GM18498 (cell line): ENCODE measurements around the gene ZNF827.

ENCODE experiments used
- ATAC-seq: cut with Tn5 transposase; IDR thresholded peaks from one replicate; pipeline ENCODE4 v1.9.1; 2021; ENCODE audit warnings: mild to moderate bottlenecking, moderate library complexity; ENCODE audit not compliant: unreplicated experiment

Gene ZNF827

GRCh38 chr4:145938618-145939440 lies at the start of gene ZNF827:
ZNF827 (minus strand) TSS chr4:145938823; CDS start chr4:145938407, 416 bp downstream.
- ATAC-seq = peak; percentile 40

GRCh38 chr4:145984563-145984962 lies 45.9 kb upstream of the ZNF827 start:
- no peak for ATAC-seq

- no peak for ATAC-seq
These were observed 44.2 kb upstream of the ZNF827 start for GRCh38 chr4:145982791-145983190.

GRCh38 chr4:145979160-145979559 lies 40.5 kb upstream of the ZNF827 start:
- ATAC-seq = no peak

GRCh38 chr4:145976680-145977079 lies 38.1 kb upstream of the ZNF827 start:
- no peak for ATAC-seq

- ATAC-seq = no peak
These were observed 21.4 kb upstream of the ZNF827 start for GRCh38 chr4:145960012-145960411.

- ATAC-seq = no peak
These were observed 18.7 kb upstream of the ZNF827 start for GRCh38 chr4:145957302-145957701.

- peak; percentile 65 for ATAC-seq
These were observed 17.8 kb upstream of the ZNF827 start for GRCh38 chr4:145956288-145956890.

- no peak for ATAC-seq
These were observed 16.3 kb upstream of the ZNF827 start for GRCh38 chr4:145954924-145955339.

GRCh38 chr4:145951931-145952330 lies 13.3 kb upstream of the ZNF827 start:
- no peak for ATAC-seq

- ATAC-seq = no peak
These were observed 7.0 kb upstream of the ZNF827 start for GRCh38 chr4:145945431-145946155.

GRCh38 chr4:145944886-145945285 lies 6.3 kb upstream of the ZNF827 start:
- ATAC-seq = no peak

GRCh38 chr4:145939856-145940255 lies 1.2 kb upstream of the ZNF827 start:
- no peak for ATAC-seq

- no peak for ATAC-seq
These were observed 773 bp upstream of the ZNF827 start for GRCh38 chr4:145939441-145939750.

GRCh38 chr4:145937971-145938611 lies 532 bp downstream of the ZNF827 start:
- ATAC-seq = no peak

GRCh38 chr4:145936997-145937901 lies 1.4 kb downstream of the ZNF827 start:
- peak; percentile 26 for ATAC-seq

- ATAC-seq = peak; percentile 53
These were observed 2.3 kb downstream of the ZNF827 start for GRCh38 chr4:145936142-145936996.

- ATAC-seq = no peak
These were observed 3.1 kb downstream of the ZNF827 start for GRCh38 chr4:145935253-145936141.
